Naive thymus-derived CD8-positive, alpha-beta T cell (primary cell): Measurements from ENCODE around the gene SFRP2. TPM values are rescaled to one million over a fixed set of nuclear protein-coding genes. Genes with fewer than 3 reads are reported as not detected.

Experiments used
- ATAC-seq, 2 donors: fragments of 150-1000 bp; cut with Tn5 transposase in 1 of 2; sonication (Bioruptor Pico), chemical (Tn5 transposase) in 1 of 2; 1 replicate in 1 of 2; 2 replicates in 1 of 2; pipeline ENCODE4 v1.10.0; 2021; ENCODE audit warnings: mild to moderate bottlenecking in 2 of 2, moderate library complexity in 2 of 2
- POLR2A ChIA-PET: fragments of 350-600 bp; sonication (Branson Sonifier 250); formaldehyde crosslinking; loops from one replicate; lab custom pipeline; 2021; ENCODE audit warnings: antibody characterized with exemption; lab: Charles Lee
- DNase-seq, 10 donors: peaks; one replicate each; pipeline versions ENCODE4 v3.0.0 to v3.0.0-alpha.2; 2020 to 2022
- H3K27ac Mint-ChIP-seq, 10 donors: one replicate each; pipeline ENCODE4 v1.8.0; 2020 to 2022; ENCODE audit warnings: mild to moderate bottlenecking in 10 of 10, mixed read lengths in 10 of 10, moderate library complexity in 4 of 10, inconsistent platforms in 1 of 10
- H3K27me3 Mint-ChIP-seq, 5 donors: one replicate each; pipeline ENCODE4 v1.8.0; 2021 to 2022; ENCODE audit warnings: mixed read lengths in 5 of 5
- H3K36me3 Mint-ChIP-seq, 3 donors: one replicate each; pipeline ENCODE4 v1.8.0; 2020 to 2022; ENCODE audit warnings: mixed read lengths in 3 of 3, mild to moderate bottlenecking in 2 of 3, inconsistent platforms in 1 of 3
- H3K4me1 Mint-ChIP-seq, 4 donors: one replicate each; pipeline ENCODE4 v1.8.0; 2021 to 2022; ENCODE audit warnings: mixed read lengths in 4 of 4
- H3K4me3 Mint-ChIP-seq, 10 donors: one replicate each; pipeline ENCODE4 v1.8.0; 2020 to 2022; ENCODE audit warnings: mild to moderate bottlenecking in 10 of 10, mixed read lengths in 10 of 10, moderate library complexity in 6 of 10, inconsistent platforms in 1 of 10
- H3K9me3 Mint-ChIP-seq, 9 donors: one replicate each; pipeline ENCODE4 v1.8.0; 2020 to 2022; ENCODE audit warnings: mixed read lengths in 9 of 9, mild to moderate bottlenecking in 3 of 9, inconsistent platforms in 1 of 9, moderate library complexity in 1 of 9
- polyA plus RNA-seq, 3 donors: library from polyadenylated mRNA; unstranded; fragments of 300-500 nt; fragmentation: Illumina TruSeq; gene quantifications; one replicate each; pipeline ENCODE4 v1.2.3, GENCODE V29; 2021
- total RNA-seq, 8 experiments: library from RNA in 2 of 8; stranded (reverse) in 2 of 8; gene quantifications; one replicate each; pipeline ENCODE4 v1.2.3 and lab custom pipeline; 2021 to 2026

Gene SFRP2
- total and polyA plus RNA-seq, 5 experiments from 2014 or later, result not detected

DNA sequence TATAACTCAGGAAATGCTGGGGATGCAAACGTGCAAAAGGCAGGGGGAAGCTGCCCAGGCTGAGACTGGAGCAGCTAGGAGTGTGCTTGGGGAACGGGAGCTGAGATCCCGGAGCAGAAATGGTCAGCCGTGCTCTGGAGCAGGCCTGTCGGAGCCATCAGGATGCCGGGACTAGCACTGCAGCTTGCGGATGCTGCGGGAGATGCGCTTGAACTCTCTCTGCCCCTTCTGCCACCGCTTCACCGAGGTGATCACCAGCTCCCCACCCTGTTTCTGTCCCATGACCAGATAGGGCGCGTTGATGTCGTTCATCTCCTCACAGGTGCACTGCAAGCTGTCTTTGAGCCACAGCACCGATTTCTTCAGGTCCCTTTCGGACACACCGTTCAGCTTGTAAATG lies 7.6 kb downstream of the SFRP2 start:
- Mint-ChIP-seq H3K27me3 (peaks cover 32 to 67% (median 42%) of the 10 kb centered on the region in 5 donors), H3K36me3 (peaks cover 0 to 11% (median 6%) of the 10 kb centered on the region in 3 donors), H3K27ac (no peak overlapping the region), H3K4me1 (no peaks in the 10 kb centered on the region), H3K9me3 (peaks cover 0 to 10% (median 6%) of the 10 kb centered on the region in 9 donors), H3K4me3 (no peak overlapping the region)
- no peak for DNase-seq
- no peak for ATAC-seq
- POLR2A ChIA-PET, result interaction anchor here (1.1 kb wide), 1 partner anchor 9 kb away, joined by 3 read pairs; no protein-coding TSS in a partner anchor

DNA sequence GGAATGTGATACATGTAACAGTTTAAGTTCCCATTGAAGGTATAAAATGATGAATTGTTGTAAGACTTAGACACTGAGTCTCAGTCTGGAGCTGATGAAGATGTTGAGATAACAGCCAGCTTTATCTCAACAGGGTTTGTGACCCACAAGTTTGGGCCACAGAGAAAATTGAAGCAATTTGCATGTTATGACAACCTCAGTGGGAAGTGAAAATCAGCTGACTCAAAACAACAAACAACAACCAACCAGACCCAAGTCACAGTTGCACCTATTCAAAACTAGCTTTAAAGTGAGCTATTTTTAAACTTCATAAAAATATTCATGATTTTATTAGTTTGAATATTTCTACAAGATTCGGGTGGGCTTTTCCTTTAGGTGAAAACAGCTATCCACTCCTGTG lies 8.0 kb downstream of the SFRP2 start:
- H3K36me3 Mint-ChIP-seq, result peaks cover 0 to 11% (median 6%) of the 10 kb centered on the region in 3 donors
- DNase-seq (no peak), ATAC-seq (no peak)
- POLR2A ChIA-PET, result interaction anchor here (1.1 kb wide), 1 partner anchor 9 kb away, joined by 3 read pairs; no protein-coding TSS in a partner anchor
- H3K27ac Mint-ChIP-seq, result no peak overlapping the region
- peaks cover 0 to 10% (median 6%) of the 10 kb centered on the region in 9 donors for H3K9me3 Mint-ChIP-seq
- H3K27me3 Mint-ChIP-seq, result peaks cover 29 to 68% (median 44%) of the 10 kb centered on the region in 5 donors
- H3K4me3 Mint-ChIP-seq, result no peak overlapping the region
- H3K4me1 Mint-ChIP-seq, result no peaks in the 10 kb centered on the region

DNA sequence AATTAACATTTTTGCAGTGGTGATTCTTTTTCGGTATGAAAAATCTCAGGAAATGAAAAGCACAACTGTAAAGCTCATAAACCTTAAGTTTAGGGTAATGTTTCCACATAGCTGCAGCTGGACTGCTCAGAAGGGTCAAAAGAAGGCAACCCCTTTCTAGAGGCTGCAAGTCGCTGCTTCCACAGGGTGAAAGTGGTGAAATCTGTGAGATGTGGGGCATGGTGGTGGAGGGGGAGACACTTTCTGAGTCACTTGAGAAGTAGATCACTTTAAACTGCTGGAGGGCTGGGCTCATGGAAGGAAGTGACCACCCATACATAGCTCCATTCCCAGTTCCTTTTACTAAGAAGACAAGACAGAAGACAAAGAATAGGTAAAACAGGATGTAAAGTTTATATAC lies 8.7 kb downstream of the SFRP2 start:
- peaks cover 0 to 10% (median 6%) of the 10 kb centered on the region in 9 donors for H3K9me3 Mint-ChIP-seq
- peaks cover 0 to 11% (median 6%) of the 10 kb centered on the region in 3 donors for H3K36me3 Mint-ChIP-seq
- H3K27me3 Mint-ChIP-seq, result peaks cover 25 to 71% (median 42%) of the 10 kb centered on the region in 5 donors
- no peak overlapping the region for H3K27ac Mint-ChIP-seq
- no peak overlapping the region for H3K4me3 Mint-ChIP-seq
- H3K4me1 Mint-ChIP-seq, result no peaks in the 10 kb centered on the region
- no peak for ATAC-seq
- no peak for DNase-seq
- POLR2A ChIA-PET, result interaction anchor here (1.1 kb wide), 1 partner anchor 10 kb away, joined by 3 read pairs; no protein-coding TSS in a partner anchor

DNA sequence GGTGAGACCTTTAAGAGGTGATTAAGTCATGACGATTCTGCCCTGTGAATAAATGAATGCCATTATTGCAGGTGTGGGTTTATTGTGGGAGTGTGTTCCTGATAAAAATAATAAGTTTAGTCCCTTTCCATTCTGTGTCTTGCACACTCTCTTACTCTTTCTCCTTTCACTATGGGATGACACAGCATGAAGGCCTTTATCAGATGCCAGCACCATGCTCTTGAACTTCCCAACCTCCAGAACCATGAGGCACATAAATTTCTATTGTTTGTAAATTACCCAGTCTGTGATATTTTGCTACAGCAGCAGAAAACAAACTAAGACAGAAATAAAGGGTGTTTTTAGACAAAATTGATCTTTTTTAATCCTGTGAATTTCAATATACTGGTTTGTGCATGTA lies 10.5 kb downstream of the SFRP2 start:
- H3K27me3 Mint-ChIP-seq, result peaks cover 25 to 56% (median 34%) of the 10 kb centered on the region in 5 donors
- no peak overlapping the region for H3K4me3 Mint-ChIP-seq
- H3K27ac Mint-ChIP-seq, result no peak overlapping the region
- peaks cover 0 to 11% (median 6%) of the 10 kb centered on the region in 3 donors for H3K36me3 Mint-ChIP-seq
- H3K9me3 Mint-ChIP-seq, result peaks cover 0 to 10% (median 6%) of the 10 kb centered on the region in 9 donors
- ATAC-seq (no peak), DNase-seq (no peak)
- POLR2A ChIA-PET, result no interaction called here
- no peaks in the 10 kb centered on the region for H3K4me1 Mint-ChIP-seq

DNA sequence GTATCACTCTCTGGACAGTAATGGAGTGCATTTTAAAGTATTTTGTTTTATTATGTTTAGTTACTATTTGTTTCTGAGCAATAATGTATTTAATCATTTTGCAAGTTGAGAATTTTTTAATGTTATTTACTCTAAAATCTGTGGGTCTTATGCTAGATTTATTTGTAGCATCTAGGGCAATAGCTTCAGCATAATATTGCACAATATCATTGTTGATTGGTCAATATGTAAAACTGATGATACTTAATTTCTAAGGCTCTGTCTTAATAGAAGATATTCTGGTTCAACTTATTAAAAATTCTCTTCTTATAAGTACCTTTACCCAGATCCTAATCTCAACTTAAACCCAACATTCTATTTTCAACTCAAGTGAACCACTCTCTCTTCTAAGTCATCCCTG lies 11.5 kb downstream of the SFRP2 start:
- no peak overlapping the region for H3K27ac Mint-ChIP-seq
- H3K9me3 Mint-ChIP-seq, result peaks cover 0 to 10% (median 6%) of the 10 kb centered on the region in 9 donors
- H3K27me3 Mint-ChIP-seq, result peaks cover 25 to 57% (median 39%) of the 10 kb centered on the region in 5 donors
- no peak overlapping the region for H3K4me3 Mint-ChIP-seq
- H3K4me1 Mint-ChIP-seq, result no peaks in the 10 kb centered on the region
- POLR2A ChIA-PET, result no interaction called here
- H3K36me3 Mint-ChIP-seq, result peaks cover 0 to 11% (median 7%) of the 10 kb centered on the region in 3 donors
- ATAC-seq, result no peak
- no peak for DNase-seq

DNA sequence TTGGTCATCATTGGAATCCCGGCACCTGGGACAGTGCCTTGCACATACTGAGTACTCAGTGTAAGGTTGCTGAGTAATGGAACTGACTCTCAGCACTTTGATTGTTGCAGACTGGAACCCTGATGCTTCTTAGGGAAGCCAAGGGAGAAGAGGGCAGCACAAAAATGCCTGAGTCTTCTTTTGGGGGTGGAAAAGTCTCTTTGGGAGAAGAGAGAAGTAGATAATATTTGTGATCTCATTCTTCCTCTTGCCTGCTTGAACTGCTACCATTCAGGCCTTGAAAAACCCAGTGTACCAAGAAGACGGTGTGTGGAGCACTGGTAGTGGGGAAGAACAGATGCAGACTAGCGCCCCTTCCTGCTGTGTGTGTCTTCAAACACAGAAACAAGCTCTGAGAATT lies 12.3 kb downstream of the SFRP2 start:
- no peak overlapping the region for H3K27ac Mint-ChIP-seq
- H3K27me3 Mint-ChIP-seq, result peaks cover 24 to 53% (median 37%) of the 10 kb centered on the region in 5 donors
- DNase-seq (no peak), ATAC-seq (no peak)
- POLR2A ChIA-PET, result no interaction called here
- no peaks in the 10 kb centered on the region for H3K4me1 Mint-ChIP-seq
- no peak overlapping the region for H3K4me3 Mint-ChIP-seq
- peaks cover 0 to 14% (median 6%) of the 10 kb centered on the region in 9 donors for H3K9me3 Mint-ChIP-seq
- peaks cover 0 to 12% (median 11%) of the 10 kb centered on the region in 3 donors for H3K36me3 Mint-ChIP-seq

DNA sequence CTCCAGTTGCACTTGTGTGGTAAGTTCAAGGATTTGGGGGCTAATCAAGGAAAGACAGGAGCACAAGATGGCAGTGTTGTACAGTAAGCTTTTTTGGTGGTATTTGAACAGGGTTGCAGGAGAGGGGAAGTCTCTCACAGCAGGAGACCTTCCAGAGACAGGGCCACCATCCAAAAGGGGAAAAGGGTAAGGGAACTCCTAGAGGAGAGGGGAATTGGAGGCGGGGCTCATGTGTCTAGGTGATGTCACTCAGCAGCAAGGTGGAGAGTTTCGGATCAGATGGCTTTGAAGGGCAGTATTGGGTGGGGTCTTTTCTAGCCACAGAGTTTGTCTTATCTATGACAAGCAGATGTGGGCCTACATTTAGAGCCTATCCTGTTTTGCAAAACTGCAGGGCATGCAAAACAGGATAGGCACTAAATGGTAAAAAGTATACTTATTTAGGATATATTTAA lies 15.6 kb downstream of the SFRP2 start:
- H3K27me3 Mint-ChIP-seq, result peaks cover 14 to 43% (median 22%) of the 10 kb centered on the region in 5 donors
- ATAC-seq (no peak), DNase-seq (no peak)
- H3K4me1 Mint-ChIP-seq, result no peaks in the 10 kb centered on the region
- H3K9me3 Mint-ChIP-seq, result peaks cover 0 to 16% (median 5%) of the 10 kb centered on the region in 9 donors
- POLR2A ChIA-PET, result no interaction called here
- H3K4me3 Mint-ChIP-seq, result no peak overlapping the region
- H3K27ac Mint-ChIP-seq, result no peak overlapping the region
- H3K36me3 Mint-ChIP-seq, result peaks cover 0 to 14% (median 7%) of the 10 kb centered on the region in 3 donors

DNA sequence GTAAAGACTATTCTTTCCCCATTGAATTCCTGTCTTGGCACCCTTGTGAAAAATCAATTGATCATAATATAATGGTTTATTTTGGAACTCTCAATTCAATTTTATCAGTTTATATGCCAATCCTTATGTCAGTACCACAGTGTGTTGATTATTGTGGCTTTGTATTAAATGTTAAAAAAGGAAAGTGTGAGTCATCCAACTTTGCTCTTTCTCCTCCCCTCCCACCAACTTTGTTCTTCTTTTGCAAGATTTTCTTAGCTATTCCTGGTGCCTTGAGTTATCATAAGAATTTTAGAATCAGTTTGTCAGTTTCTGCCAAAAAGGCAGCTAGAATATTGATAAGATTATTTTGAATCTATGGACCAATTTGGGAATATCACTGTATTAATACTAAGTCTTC lies 17.8 kb downstream of the SFRP2 start:
- peaks cover 0 to 10% (median 3%) of the 10 kb centered on the region in 9 donors for H3K9me3 Mint-ChIP-seq
- no peak overlapping the region for H3K27ac Mint-ChIP-seq
- DNase-seq (no peak), ATAC-seq (no peak)
- no peaks in the 10 kb centered on the region for H3K4me1 Mint-ChIP-seq
- H3K27me3 Mint-ChIP-seq, result peaks cover 10 to 25% (median 15%) of the 10 kb centered on the region in 5 donors
- POLR2A ChIA-PET, result no interaction called here
- H3K4me3 Mint-ChIP-seq, result no peak overlapping the region
- H3K36me3 Mint-ChIP-seq, result peaks cover 0 to 12% (median 0%) of the 10 kb centered on the region in 3 donors

DNA sequence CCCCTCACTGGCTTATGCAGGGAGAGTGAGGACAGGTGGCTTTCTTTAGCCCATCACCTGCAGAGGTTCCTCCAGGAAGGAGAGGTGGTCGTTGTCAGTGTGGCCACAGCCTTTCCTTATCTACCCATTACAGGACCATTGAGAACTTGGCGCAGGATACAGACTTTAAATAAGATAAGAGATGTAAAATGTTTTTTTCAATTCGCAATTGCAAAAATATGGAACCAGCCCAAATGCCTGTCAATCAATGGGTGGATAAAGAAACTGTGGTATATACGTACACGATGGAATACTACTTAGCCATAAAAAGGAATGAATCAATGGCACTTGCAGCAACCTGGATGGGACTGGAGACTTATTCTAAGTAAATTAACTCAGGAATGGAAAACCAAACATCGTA lies 22.1 kb downstream of the SFRP2 start:
- POLR2A ChIA-PET, result no interaction called here
- Mint-ChIP-seq H3K27ac (no peak overlapping the region), H3K4me3 (no peak overlapping the region), H3K36me3 (peaks cover 0 to 7% (median 0%) of the 10 kb centered on the region in 3 donors), H3K4me1 (peaks cover 0 to 1% (median under 1%) of the 10 kb centered on the region in 4 donors), H3K9me3 (peaks cover 0 to 10% (median 3%) of the 10 kb centered on the region in 9 donors), H3K27me3 (peaks cover 11 to 37% (median 18%) of the 10 kb centered on the region in 5 donors)
- DNase-seq (no peak), ATAC-seq (no peak)

DNA sequence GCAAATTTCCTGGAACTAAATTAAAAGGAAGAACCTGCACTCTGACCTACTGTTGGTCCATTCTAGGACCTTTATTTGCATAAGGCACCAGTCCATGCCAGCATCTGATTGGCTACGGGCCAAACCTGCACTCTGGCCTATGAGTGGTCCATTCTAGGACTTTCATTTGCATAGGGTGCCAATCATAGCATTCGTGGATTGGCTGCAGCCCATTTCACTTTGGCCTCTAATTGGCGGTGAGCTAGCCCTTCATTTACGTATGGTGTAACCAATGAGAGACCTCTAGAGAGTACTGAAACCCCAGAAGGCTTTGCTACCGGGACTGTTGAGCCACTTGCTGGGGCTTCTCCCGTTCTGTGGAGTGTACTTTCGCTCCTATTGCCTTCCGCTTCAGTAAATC lies 23.0 kb downstream of the SFRP2 start:
- H3K9me3 Mint-ChIP-seq, result peaks cover 0 to 5% (median 1%) of the 10 kb centered on the region in 9 donors
- ATAC-seq, result no peak
- H3K4me1 Mint-ChIP-seq, result peaks cover 0 to 2% (median under 1%) of the 10 kb centered on the region in 4 donors
- no peak overlapping the region for H3K27ac Mint-ChIP-seq
- H3K36me3 Mint-ChIP-seq, result peaks cover 0 to 3% (median 0%) of the 10 kb centered on the region in 3 donors
- H3K4me3 Mint-ChIP-seq, result no peak overlapping the region
- H3K27me3 Mint-ChIP-seq, result peaks cover 16 to 45% (median 21%) of the 10 kb centered on the region in 5 donors
- DNase-seq, result no peak
- POLR2A ChIA-PET, result no interaction called here

DNA sequence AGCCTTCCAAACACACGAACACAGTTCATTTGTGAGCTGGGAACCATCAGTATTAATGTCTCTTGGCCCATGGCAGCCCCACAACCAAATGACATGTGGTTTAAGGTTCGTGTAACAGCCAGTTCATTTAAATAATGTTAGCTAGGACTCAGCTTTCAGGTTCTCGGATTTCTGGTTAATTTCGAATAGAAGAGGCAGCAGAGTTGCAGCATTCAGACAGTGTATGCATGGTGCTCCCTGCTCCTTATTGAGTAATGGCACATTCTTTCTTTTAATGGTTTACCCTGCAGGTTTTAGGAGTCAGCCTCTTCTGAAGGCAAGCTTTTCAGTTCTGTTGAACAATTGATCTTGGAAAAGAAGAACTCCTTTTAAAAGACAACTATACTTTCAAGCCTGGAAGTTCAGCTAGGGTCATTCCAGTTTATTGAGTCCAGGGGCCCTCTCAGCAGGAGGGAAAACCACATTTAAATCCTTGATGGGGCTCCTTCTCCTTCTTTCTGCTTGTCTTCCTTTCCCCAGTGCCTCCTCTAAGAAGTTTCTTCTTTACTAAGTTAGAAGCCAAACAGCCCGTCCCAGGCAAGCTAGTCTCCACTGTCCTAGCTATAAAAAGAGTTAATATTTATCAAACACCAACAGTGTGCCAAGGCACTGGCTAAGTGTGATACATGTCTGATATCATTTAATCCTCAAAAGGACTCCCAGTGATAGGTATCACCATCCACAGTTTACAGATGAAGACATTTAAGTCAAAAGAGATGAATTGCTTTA lies 24.1 kb downstream of the SFRP2 start:
- H3K4me3 Mint-ChIP-seq, result no peak overlapping the region
- no peaks in the 10 kb centered on the region for H3K36me3 Mint-ChIP-seq
- peaks cover 16 to 45% (median 20%) of the 10 kb centered on the region in 5 donors for H3K27me3 Mint-ChIP-seq
- H3K4me1 Mint-ChIP-seq, result peaks cover 0 to 4% (median 1%) of the 10 kb centered on the region in 4 donors
- H3K27ac Mint-ChIP-seq, result no peak overlapping the region
- no peak for ATAC-seq
- DNase-seq, result no peak
- H3K9me3 Mint-ChIP-seq, result peaks cover 0 to 4% (median 0%) of the 10 kb centered on the region in 9 donors
- POLR2A ChIA-PET, result interaction anchor here (0.6 kb wide), 1 partner anchor 44 kb away, joined by 3 read pairs; no protein-coding TSS in a partner anchor

DNA sequence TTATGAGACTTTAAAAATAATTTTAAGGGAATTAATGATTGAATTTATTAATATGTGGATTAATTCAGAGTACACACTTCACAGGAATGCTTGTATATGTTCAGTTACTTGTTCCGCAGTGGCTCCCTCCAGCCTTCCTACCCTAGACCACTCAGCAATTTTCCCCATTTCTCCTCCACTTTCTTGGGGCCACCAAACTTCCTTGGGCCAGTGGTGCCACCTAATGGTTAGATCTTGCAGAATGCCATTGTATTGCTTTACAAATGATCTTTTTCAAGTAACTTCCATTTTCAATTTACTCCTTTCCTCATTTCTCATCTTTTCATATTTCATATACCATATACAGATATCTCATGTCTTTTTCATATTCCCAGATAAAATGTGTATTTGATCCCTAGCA lies 25.5 kb downstream of the SFRP2 start:
- no peaks in the 10 kb centered on the region for H3K36me3 Mint-ChIP-seq
- H3K4me1 Mint-ChIP-seq, result peaks cover 2 to 12% (median 6%) of the 10 kb centered on the region in 4 donors
- DNase-seq (no peak), ATAC-seq (no peak)
- POLR2A ChIA-PET, result no interaction called here
- H3K27me3 Mint-ChIP-seq, result peaks cover 16 to 54% (median 26%) of the 10 kb centered on the region in 5 donors
- H3K27ac Mint-ChIP-seq, result no peak overlapping the region
- H3K4me3 Mint-ChIP-seq, result no peak overlapping the region
- H3K9me3 Mint-ChIP-seq, result peaks cover 0 to 4% (median 0%) of the 10 kb centered on the region in 9 donors
